HG03108 (cell line): ENCODE data around the gene RGS9BP.
"Not testable (repeated sequence)": the region's sequence is repeated elsewhere in the genome, so short reads cannot be mapped to it uniquely, and the experiment has no call there.

Experiments used
- ATAC-seq: cut with Tn5 transposase; IDR thresholded peaks from one replicate; pipeline ENCODE4 v1.9.1; 2021; ENCODE audit warnings: moderate library complexity; ENCODE audit not compliant: unreplicated experiment

The RGS9BP gene, protein sequence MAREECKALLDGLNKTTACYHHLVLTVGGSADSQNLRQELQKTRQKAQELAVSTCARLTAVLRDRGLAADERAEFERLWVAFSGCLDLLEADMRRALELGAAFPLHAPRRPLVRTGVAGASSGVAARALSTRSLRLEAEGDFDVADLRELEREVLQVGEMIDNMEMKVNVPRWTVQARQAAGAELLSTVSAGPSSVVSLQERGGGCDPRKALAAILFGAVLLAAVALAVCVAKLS

GRCh38 chr19:32675720-32676185 lies at the start of gene RGS9BP:
RGS9BP (plus strand) TSS chr19:32675848; CDS start chr19:32676264, 416 bp downstream.
- ATAC-seq: no peak

- no peak for ATAC-seq
Measured at GRCh38 chr19:32626969-32627368, 48.7 kb upstream of the RGS9BP start.

DNA sequence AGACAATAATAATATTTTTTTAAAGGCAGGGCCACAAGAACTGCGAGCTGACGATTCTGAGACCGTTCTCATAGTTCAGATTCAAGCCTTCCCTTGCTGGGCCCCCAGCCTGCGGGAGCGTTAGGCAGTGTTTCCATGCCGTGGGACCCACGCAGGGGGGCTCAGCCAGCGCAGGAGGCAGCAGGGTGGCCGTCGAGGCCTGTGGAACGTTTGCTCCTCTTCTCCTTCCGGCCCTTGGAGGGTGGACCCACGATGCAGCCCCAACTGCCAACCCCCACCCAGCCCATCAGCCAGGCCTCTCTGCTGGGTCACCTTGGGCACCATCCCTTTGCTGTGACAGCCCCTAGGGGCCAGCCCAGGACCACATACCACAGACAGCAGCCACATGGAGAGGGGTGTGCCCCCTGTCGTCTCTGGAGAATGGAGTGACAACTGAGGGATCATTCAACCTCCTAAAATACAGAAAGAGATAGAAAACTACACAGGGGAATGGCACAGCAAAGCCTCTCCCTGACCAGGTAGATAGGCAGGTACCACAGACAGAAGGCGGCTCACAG lies 47.9 kb upstream of the RGS9BP start:
- no peak for ATAC-seq

- no peak for ATAC-seq
Measured at GRCh38 chr19:32630338-32630737, 45.3 kb upstream of the RGS9BP start.

GRCh38 chr19:32631381-32631780 lies 44.3 kb upstream of the RGS9BP start:
- ATAC-seq: no peak

DNA sequence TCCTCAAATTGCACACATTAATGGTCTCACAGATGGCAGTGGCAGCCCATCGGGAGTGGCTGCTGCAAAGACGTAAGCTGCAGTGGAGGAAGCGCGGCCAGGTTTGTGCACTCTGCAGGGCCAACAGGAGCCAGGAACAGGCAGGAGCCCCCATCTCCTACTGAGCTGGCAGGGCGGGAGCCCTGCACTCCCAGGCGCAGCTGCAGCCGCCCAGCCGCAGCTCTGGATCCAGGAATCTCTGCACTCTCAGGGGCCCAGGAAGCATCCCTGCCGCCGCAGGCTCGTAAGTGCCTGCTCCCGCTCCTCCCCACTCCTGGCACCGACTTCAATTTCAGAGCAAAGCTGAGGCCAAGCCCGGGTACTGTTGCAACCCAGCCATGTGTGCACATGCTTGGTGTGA lies 38.2 kb upstream of the RGS9BP start:
- no peak for ATAC-seq

DNA sequence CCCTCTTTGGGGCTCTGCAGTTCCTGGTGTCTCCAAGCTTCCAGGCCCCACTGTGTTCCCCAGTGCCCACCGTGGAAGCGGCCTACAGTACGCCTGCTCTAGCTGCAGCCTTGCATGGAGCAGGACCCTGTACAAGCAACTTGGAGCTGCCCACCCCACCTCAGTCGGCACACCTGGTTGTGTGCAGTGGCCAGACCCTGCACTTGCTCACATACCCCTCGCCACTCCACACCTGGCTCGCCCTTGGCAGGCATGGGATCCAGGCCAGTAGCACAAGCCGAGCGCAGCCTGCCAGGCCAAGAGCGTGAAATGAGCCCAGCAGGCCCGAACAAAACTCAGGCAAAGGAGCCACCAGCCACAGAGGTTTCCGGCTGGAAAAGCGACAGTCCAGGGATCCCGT lies 37.0 kb upstream of the RGS9BP start:
- ATAC-seq: no peak

GRCh38 chr19:32642771-32643170 lies 32.9 kb upstream of the RGS9BP start:
- ATAC-seq: no peak

- no peak for ATAC-seq
Measured at GRCh38 chr19:32646556-32646955, 29.1 kb upstream of the RGS9BP start.

DNA sequence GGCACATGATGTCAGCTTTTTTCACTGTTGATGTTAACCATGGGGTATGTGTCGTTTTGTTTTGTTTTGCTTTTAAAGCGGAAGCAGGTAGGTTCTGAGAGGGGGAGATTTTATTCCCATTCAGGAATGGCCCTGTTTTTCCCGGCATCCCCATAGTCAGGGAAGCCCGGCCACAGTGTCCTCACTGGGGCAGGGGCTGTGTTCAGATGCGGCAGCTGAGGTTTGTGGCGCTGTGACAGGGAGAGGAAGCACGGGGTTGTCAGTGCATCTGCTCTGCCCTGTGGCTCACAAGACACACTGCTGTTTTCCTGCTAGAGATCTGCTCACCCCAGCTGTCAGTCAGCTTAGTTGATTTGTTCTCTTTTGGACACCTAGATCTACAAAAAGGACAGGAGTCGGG lies 28.3 kb upstream of the RGS9BP start:
- no peak for ATAC-seq

DNA sequence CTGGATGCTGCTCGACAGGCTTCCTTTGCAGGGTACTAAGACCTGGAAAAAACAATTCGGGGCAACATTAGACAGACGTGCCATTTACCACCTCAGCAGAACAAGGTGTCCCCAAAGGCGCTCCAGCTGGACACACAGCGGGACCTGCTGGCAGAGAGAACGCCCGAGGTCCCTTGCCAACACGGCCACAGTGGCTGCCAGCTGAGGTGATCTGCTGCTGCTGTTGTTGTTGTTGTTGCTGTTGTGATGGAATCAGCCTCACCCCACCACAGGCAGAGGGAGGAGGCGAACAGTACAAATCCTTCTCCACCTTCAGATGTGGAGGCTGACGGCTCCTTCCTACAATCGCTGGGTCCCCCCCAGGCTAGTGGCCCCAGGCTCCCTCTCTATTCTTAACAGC lies 25.9 kb upstream of the RGS9BP start:
- no peak for ATAC-seq

- no peak for ATAC-seq
Measured at GRCh38 chr19:32650671-32651070, 25.0 kb upstream of the RGS9BP start.

GRCh38 chr19:32651729-32652140 lies 23.9 kb upstream of the RGS9BP start:
- ATAC-seq: no peak

- not testable (repeated sequence) for ATAC-seq
Measured at GRCh38 chr19:32652331-32652730, 23.3 kb upstream of the RGS9BP start.

DNA sequence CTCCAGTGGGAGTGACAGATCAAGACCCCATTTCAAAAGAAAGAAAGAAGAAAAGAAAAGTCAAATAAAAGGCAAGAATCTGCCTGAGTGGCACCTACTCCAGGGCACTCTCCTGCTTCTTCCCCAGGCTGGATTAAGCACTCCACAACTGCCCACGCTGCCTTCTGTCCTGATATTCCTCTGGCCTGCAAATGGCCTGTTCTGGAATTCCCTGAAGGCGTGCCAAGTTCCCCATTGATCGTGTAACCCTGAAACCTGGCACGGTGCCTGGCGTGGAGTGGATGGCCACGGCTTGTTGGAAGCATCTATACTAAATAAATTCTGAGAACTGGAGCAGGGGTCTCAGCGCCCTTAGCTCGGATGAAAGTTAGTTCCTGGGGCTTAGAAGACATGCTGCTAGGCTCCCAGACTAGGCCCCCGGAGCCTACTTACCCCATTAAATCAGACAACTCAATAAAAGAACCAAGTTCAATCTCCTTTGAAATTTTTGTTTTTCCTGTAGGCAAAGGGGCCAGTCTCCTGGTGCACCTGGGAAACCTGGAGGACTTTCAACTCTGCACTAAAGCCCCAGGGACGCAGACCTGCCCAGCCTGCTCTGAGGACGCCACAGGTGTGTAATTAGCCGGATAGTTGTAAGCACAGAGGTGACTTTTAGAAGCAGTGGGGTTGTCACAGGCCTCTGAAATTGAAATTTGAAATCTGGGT lies 22.6 kb upstream of the RGS9BP start:
- ATAC-seq: no peak

DNA sequence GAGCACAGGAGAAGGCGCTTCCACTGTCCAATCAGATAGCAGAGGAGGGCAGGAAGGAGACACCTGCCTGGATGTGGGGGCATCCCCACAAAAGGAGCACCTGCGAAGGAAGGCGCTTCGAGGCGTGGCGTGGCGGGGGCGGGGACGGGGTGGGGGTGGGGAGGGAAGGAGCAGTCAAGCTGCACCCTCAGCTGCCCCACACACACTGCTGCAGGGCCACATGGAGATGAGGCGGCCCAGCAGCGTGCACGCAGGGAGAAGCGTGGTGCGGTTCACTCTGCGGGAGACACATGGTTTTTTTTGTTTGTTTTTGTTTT lies 22.1 kb upstream of the RGS9BP start:
- ATAC-seq: no peak

GRCh38 chr19:32656379-32656778 lies 19.3 kb upstream of the RGS9BP start:
- not testable (repeated sequence) for ATAC-seq

- no peak for ATAC-seq
Measured at GRCh38 chr19:32658075-32658474, 17.6 kb upstream of the RGS9BP start.

DNA sequence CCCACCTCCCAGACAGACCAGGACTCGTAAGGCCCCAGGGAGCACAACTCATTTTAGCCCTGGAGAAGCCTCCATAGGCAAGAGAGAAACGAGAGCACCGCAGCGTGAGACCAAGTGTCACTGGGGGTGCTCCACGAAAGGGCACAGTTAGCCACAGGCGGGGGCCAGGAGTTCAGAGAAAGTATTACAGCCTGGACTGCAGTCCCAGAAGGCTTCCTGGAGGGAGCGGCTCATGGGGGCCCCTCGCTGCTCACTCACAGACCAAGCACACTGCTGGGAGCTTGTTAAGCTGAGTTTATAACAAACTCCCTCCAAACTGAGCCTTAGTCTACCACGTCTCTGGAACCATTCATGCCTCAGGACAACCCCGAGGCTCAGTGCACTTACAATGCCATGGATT lies 17.1 kb upstream of the RGS9BP start:
- no peak for ATAC-seq

GRCh38 chr19:32661318-32661717 lies 14.3 kb upstream of the RGS9BP start:
- ATAC-seq: no peak

DNA sequence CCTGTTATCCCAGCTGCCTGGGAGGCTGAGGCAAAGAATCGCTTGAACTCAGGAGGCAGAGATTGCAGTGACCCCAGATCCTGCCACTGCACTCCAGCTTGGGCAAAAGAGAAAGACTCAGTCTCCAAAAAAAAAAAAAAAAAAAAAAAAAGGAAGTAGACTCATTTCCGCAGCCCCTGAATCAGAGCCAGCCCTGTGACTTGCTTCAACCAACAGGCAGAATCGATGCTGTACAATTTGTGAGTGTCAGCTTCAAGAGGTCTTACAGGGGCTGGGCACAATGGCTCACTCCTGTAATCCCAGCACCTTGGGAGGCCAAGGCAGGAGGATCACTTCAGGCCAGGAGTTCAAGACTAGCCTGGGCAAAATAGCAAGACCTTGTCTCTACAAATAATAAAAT lies 13.5 kb upstream of the RGS9BP start:
- no peak for ATAC-seq

GRCh38 chr19:32666084-32666483 lies 9.6 kb upstream of the RGS9BP start:
- ATAC-seq: no peak
